Measurements from ENCODE around the gene MARCHF3. TPM values are rescaled to one million over a fixed set of nuclear protein-coding genes. Genes with fewer than 3 reads are reported as not detected.
"Not testable (repeated sequence)": the region's sequence is repeated elsewhere in the genome, so short reads cannot be mapped to it uniquely, and the experiment has no call there.

The MARCHF3 gene
- total and polyA plus RNA-seq, 3 experiments from 2014 or later = 1.9 to 2.9 (median 2.5) TPM

- Histone ChIP-seq H3K27me3 (ENCODE audit: insufficient read depth, low read length, poor library complexity, severe bottlenecking) (no peaks in the 10 kb centered on the region), H3K36me3 (ENCODE audit: insufficient read depth, low read length) (no peaks in the 10 kb centered on the region), H3K4me1 (ENCODE audit: insufficient read depth, low read length) (no peaks in the 10 kb centered on the region), H3K27ac (ENCODE audit: low read depth, low read length) (no peak overlapping the region), H3K4me3 (ENCODE audit: low read length) (no peak overlapping the region), H3K9me3 (ENCODE audit: low read length) (no peaks in the 10 kb centered on the region)
- no peaks in the 10 kb centered on the region for H3K9me3 Mint-ChIP-seq
- no peak for DNase-seq
- H3K36me3 Mint-ChIP-seq = no peaks in the 10 kb centered on the region
- H3K4me3 Mint-ChIP-seq = no peak overlapping the region
- no peaks in the 10 kb centered on the region for H3K4me1 Mint-ChIP-seq
- CTCF ChIA-PET = no interaction called here
- POLR2A ChIA-PET = no interaction called here
- no peak overlapping the region for H3K27ac Mint-ChIP-seq
- H3K27me3 Mint-ChIP-seq = peaks cover 0 to 1% of the 10 kb centered on the region in 2 donors
These were observed 81.9 kb downstream of the MARCHF3 start for GRCh38 chr5:126948453-126948852.

GRCh38 chr5:126948011-126948355, 82.4 kb downstream of the MARCHF3 start:
- H3K27ac Mint-ChIP-seq = no peak overlapping the region
- no peaks in the 10 kb centered on the region for H3K9me3 Mint-ChIP-seq
- Histone ChIP-seq H3K27me3 (ENCODE audit: insufficient read depth, low read length, poor library complexity, severe bottlenecking) (no peaks in the 10 kb centered on the region), H3K4me1 (ENCODE audit: insufficient read depth, low read length) (no peaks in the 10 kb centered on the region), H3K4me3 (ENCODE audit: low read length) (no peak overlapping the region), H3K27ac (ENCODE audit: low read depth, low read length) (no peak overlapping the region), H3K9me3 (ENCODE audit: low read length) (no peaks in the 10 kb centered on the region), H3K36me3 (ENCODE audit: insufficient read depth, low read length) (no peaks in the 10 kb centered on the region)
- POLR2A ChIA-PET = no interaction called here
- CTCF ChIA-PET = no interaction called here
- no peak overlapping the region for H3K4me3 Mint-ChIP-seq
- no peaks in the 10 kb centered on the region for H3K36me3 Mint-ChIP-seq
- DNase-seq = no peak
- H3K4me1 Mint-ChIP-seq = no peaks in the 10 kb centered on the region
- H3K27me3 Mint-ChIP-seq = peaks cover 0 to 1% of the 10 kb centered on the region in 2 donors

GRCh38 chr5:126947146-126948010, 83.0 kb downstream of the MARCHF3 start:
- H3K4me3 Mint-ChIP-seq = no peak overlapping the region
- ChIA-PET POLR2A (no interaction called here), CTCF (no interaction called here)
- H3K27me3 Mint-ChIP-seq = peaks cover 0 to 1% of the 10 kb centered on the region in 2 donors
- DNase-seq = no peak
- H3K36me3 Mint-ChIP-seq = no peaks in the 10 kb centered on the region
- H3K9me3 Mint-ChIP-seq = no peaks in the 10 kb centered on the region
- Histone ChIP-seq H3K27ac (ENCODE audit: low read depth, low read length) (no peak overlapping the region), H3K4me1 (ENCODE audit: insufficient read depth, low read length) (no peaks in the 10 kb centered on the region), H3K27me3 (ENCODE audit: insufficient read depth, low read length, poor library complexity, severe bottlenecking) (no peaks in the 10 kb centered on the region), H3K36me3 (ENCODE audit: insufficient read depth, low read length) (no peaks in the 10 kb centered on the region), H3K4me3 (ENCODE audit: low read length) (no peak overlapping the region), H3K9me3 (ENCODE audit: low read length) (no peaks in the 10 kb centered on the region)
- no peak overlapping the region for H3K27ac Mint-ChIP-seq
- H3K4me1 Mint-ChIP-seq = no peaks in the 10 kb centered on the region

DNA sequence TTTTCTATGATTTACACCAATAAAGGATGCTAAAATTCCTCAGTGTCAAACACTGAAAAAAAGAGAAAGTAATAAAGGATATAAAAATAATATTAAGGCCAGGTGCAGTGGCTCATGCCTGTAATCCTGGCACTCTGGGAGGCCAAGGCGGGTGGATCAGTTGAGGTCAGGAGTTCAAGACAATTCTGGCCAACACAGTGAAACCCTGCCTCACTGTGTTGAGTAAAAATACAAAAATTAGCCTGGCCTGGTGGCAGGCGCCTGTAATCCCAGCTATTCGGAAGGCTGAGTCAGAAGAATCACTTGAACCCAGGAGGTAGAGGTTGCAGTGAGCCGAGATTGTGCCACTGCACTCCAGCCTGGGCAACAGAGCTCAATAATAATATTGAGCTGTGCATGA, 87.5 kb downstream of the MARCHF3 start:
- H3K27ac Mint-ChIP-seq; DNase-seq; H3K9me3 Mint-ChIP-seq; H3K9me3 ChIP-seq (ENCODE audit: low read length); H3K4me1 ChIP-seq (ENCODE audit: insufficient read depth, low read length); H3K27me3 Mint-ChIP-seq; H3K36me3 ChIP-seq (ENCODE audit: insufficient read depth, low read length); POLR2A ChIA-PET; H3K4me1 Mint-ChIP-seq; H3K4me3 ChIP-seq (ENCODE audit: low read length); H3K36me3 Mint-ChIP-seq; H3K27ac ChIP-seq (ENCODE audit: low read depth, low read length); H3K27me3 ChIP-seq (ENCODE audit: insufficient read depth, low read length, poor library complexity, severe bottlenecking); H3K4me3 Mint-ChIP-seq: not testable (repeated sequence)
- CTCF ChIA-PET = interaction anchor here (0.7 kb wide), 1 partner anchor 1284 kb away, joined by 3 read pairs; no protein-coding TSS in a partner anchor

DNA sequence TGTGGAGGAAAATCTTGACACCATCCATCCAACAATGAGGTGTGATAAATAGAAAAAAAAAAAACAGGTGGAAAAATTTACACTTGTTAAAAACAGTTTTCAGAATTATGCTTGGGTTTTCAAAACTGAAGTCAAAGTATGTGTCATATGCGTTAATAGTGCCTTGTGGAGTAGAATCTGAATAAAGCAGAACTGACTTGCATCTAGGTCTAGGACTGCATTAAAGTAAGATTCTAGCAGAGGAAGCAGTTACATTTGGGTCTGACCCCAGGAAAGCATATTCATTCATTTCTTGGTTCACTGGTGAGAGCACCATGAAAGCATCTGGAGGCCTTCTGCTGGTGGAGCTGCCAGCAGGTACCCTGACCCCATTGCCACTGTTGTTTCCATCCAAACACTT, 89.0 kb downstream of the MARCHF3 start:
- Mint-ChIP-seq H3K4me1 (no peaks in the 10 kb centered on the region), H3K9me3 (no peaks in the 10 kb centered on the region), H3K4me3 (no peak overlapping the region), H3K27ac (no peak overlapping the region), H3K27me3 (peaks cover 0 to 3% of the 10 kb centered on the region in 2 donors), H3K36me3 (no peaks in the 10 kb centered on the region)
- H3K27ac ChIP-seq (ENCODE audit: low read depth, low read length) = no peak overlapping the region
- no peaks in the 10 kb centered on the region for H3K27me3 ChIP-seq (ENCODE audit: insufficient read depth, low read length, poor library complexity, severe bottlenecking)
- H3K9me3 ChIP-seq (ENCODE audit: low read length) = no peaks in the 10 kb centered on the region
- no peaks in the 10 kb centered on the region for H3K36me3 ChIP-seq (ENCODE audit: insufficient read depth, low read length)
- no peak for DNase-seq
- H3K4me1 ChIP-seq (ENCODE audit: insufficient read depth, low read length) = no peaks in the 10 kb centered on the region
- POLR2A ChIA-PET = no interaction called here
- no peak overlapping the region for H3K4me3 ChIP-seq (ENCODE audit: low read length)
- CTCF ChIA-PET = no interaction called here

GRCh38 chr5:126939887-126940286, 90.5 kb downstream of the MARCHF3 start:
- H3K9me3 ChIP-seq (ENCODE audit: low read length) = no peaks in the 10 kb centered on the region
- CTCF ChIA-PET = no interaction called here
- Mint-ChIP-seq H3K36me3 (no peaks in the 10 kb centered on the region), H3K4me1 (no peaks in the 10 kb centered on the region), H3K27ac (no peak overlapping the region), H3K27me3 (peaks cover 0 to 2% of the 10 kb centered on the region in 2 donors), H3K9me3 (no peaks in the 10 kb centered on the region), H3K4me3 (no peak overlapping the region)
- DNase-seq = no peak
- H3K4me3 ChIP-seq (ENCODE audit: low read length) = no peak overlapping the region
- POLR2A ChIA-PET = no interaction called here
- H3K27ac ChIP-seq (ENCODE audit: low read depth, low read length) = no peak overlapping the region
- no peaks in the 10 kb centered on the region for H3K36me3 ChIP-seq (ENCODE audit: insufficient read depth, low read length)
- no peaks in the 10 kb centered on the region for H3K4me1 ChIP-seq (ENCODE audit: insufficient read depth, low read length)
- no peaks in the 10 kb centered on the region for H3K27me3 ChIP-seq (ENCODE audit: insufficient read depth, low read length, poor library complexity, severe bottlenecking)

DNA sequence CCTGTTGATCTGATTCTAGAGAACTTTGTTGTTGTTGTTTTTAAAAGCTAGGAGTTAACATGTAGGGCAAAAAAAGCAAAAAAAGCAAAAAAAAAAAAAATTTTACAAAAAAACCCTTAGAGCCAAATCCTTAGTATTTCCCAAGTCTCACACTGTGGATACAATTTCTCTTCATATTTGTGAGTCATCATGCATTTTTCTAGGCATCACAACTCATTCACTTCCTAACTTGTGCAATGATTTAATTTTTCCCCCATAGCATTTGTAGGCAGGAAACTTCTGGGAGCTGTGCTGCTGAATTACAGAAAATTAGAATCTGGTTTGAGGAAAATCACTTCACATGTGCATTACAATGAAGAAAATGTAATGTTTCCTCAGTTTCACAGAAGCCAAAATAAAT, 91.9 kb downstream of the MARCHF3 start:
- H3K4me1 Mint-ChIP-seq = no peaks in the 10 kb centered on the region
- no peak overlapping the region for H3K27ac Mint-ChIP-seq
- peaks cover 0 to 2% of the 10 kb centered on the region in 2 donors for H3K27me3 Mint-ChIP-seq
- H3K9me3 Mint-ChIP-seq = no peaks in the 10 kb centered on the region
- peaks cover 0 to 2% (median 0%) of the 10 kb centered on the region in 3 donors for H3K36me3 Mint-ChIP-seq
- Histone ChIP-seq H3K36me3 (ENCODE audit: insufficient read depth, low read length) (no peaks in the 10 kb centered on the region), H3K9me3 (ENCODE audit: low read length) (no peaks in the 10 kb centered on the region), H3K4me3 (ENCODE audit: low read length) (no peak overlapping the region), H3K27me3 (ENCODE audit: insufficient read depth, low read length, poor library complexity, severe bottlenecking) (no peaks in the 10 kb centered on the region), H3K4me1 (ENCODE audit: insufficient read depth, low read length) (no peaks in the 10 kb centered on the region), H3K27ac (ENCODE audit: low read depth, low read length) (no peak overlapping the region)
- CTCF ChIA-PET = no interaction called here
- no peak for DNase-seq
- POLR2A ChIA-PET = no interaction called here
- no peak overlapping the region for H3K4me3 Mint-ChIP-seq

DNA sequence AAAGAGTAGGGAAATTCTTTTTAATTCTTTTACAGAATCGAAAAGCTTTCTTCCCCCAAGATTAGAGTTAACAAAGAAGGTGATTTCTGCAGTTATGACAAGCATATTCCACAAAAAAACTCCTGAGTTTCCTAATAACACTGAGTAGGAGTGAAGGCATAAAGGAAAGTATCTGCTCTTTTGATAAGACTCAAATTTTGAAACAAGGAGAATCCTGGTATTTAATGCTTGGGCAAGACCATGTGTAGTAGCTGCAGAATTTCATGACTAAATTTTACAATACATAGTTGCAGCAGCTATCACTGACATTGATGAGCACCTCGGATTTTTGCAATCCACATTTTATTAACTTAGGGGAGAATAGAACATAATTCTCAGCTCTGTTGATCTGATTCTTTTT, 92.6 kb downstream of the MARCHF3 start:
- Histone ChIP-seq H3K4me1 (ENCODE audit: insufficient read depth, low read length) (no peaks in the 10 kb centered on the region), H3K4me3 (ENCODE audit: low read length) (no peak overlapping the region), H3K9me3 (ENCODE audit: low read length) (no peaks in the 10 kb centered on the region), H3K27ac (ENCODE audit: low read depth, low read length) (no peak overlapping the region), H3K27me3 (ENCODE audit: insufficient read depth, low read length, poor library complexity, severe bottlenecking) (no peaks in the 10 kb centered on the region), H3K36me3 (ENCODE audit: insufficient read depth, low read length) (no peaks in the 10 kb centered on the region)
- DNase-seq = no peak
- CTCF ChIA-PET = no interaction called here
- Mint-ChIP-seq H3K4me1 (no peaks in the 10 kb centered on the region), H3K4me3 (no peak overlapping the region), H3K9me3 (no peaks in the 10 kb centered on the region), H3K36me3 (peaks cover 0 to 2% (median 0%) of the 10 kb centered on the region in 3 donors), H3K27me3 (peaks cover 0 to 2% of the 10 kb centered on the region in 2 donors), H3K27ac (no peak overlapping the region)
- POLR2A ChIA-PET = no interaction called here
